Smooth muscle cell (in vitro differentiated cells): Measurements from ENCODE around the gene PCSK1N. TPM values are rescaled to one million over a fixed set of nuclear protein-coding genes. Genes with fewer than 3 reads are reported as not detected.

Experiments used
- DNase-seq: peaks from one replicate; lab custom pipeline; 2025; ENCODE audit not compliant: unreplicated experiment; lab: John Stamatoyannopoulos, UW
- H2AFZ ChIP-seq: fragments of 200-600 bp; sonication (generic); 2 replicates; pipeline ENCODE4 v1.6.0; 2016; ENCODE audit warnings: antibody characterized with exemption, low read depth, mild to moderate bottlenecking
- H3F3A ChIP-seq: fragments of 200-600 bp; sonication (generic); 2 replicates; pipeline ENCODE4 v1.6.0; 2017; ENCODE audit warnings: antibody characterized with exemption, low read depth
- H3K27ac ChIP-seq: fragments of 200-600 bp; sonication (generic); 2 replicates; pipeline ENCODE4 v1.5.1; 2016; ENCODE audit warnings: low read depth, mild to moderate bottlenecking
- H3K27me3 ChIP-seq: fragments of 200-600 bp; sonication (generic); 2 replicates; pipeline ENCODE4 v1.6.1; 2016; ENCODE audit warnings: low read depth, mild to moderate bottlenecking
- H3K36me3 ChIP-seq: fragments of 200-600 bp; sonication (generic); 2 replicates; pipeline ENCODE4 v1.5.1; 2016; ENCODE audit warnings: low read depth
- H3K4me1 ChIP-seq: fragments of 200-600 bp; sonication (generic); 2 replicates; pipeline ENCODE4 v1.5.1; 2016; ENCODE audit warnings: low read depth
- H3K4me2 ChIP-seq: fragments of 200-600 bp; sonication (generic); 2 replicates; pipeline ENCODE4 v1.6.0; 2016; ENCODE audit warnings: mild to moderate bottlenecking
- H3K4me3 ChIP-seq: fragments of 200-600 bp; sonication (generic); 2 replicates; pipeline ENCODE4 v1.5.1; 2016; ENCODE audit warnings: mild to moderate bottlenecking
- H3K79me2 ChIP-seq: fragments of 200-600 bp; sonication (generic); 2 replicates; pipeline ENCODE4 v1.6.0; 2016; ENCODE audit warnings: low read depth, mild to moderate bottlenecking
- H3K9ac ChIP-seq: fragments of 200-600 bp; sonication (generic); 2 replicates; pipeline ENCODE4 v1.6.0; 2016; ENCODE audit warnings: low read depth
- H3K9me3 ChIP-seq: fragments of 200-600 bp; sonication (generic); replicated peaks from 2 replicates; pipeline ENCODE4 v1.5.1; 2016; ENCODE audit warnings: low read depth
- H4K20me1 ChIP-seq: fragments of 200-600 bp; sonication (generic); 2 replicates; pipeline ENCODE4 v1.6.0; 2016; ENCODE audit warnings: low read depth
- CTCF ChIP-seq: fragments of 200-600 bp; sonication (generic); IDR thresholded peaks from 2 replicates; pipeline ENCODE4 v1.5.1; 2017; ENCODE audit warnings: borderline replicate concordance, mild to moderate bottlenecking, antibody characterized with exemption; ENCODE audit not compliant: insufficient read depth, poor library complexity, severe bottlenecking
- WGBS: methylation state at CpG from one replicate; pipeline ENCODE4 v1.1.7; 2016; ENCODE audit warnings: low lambda C conversion rate; 5-methylcytosine and 5-hydroxymethylcytosine counted together
- polyA plus RNA-seq: library from polyadenylated mRNA; unstranded; fragments of >200 nt; fragmentation: Nextera tagmentation; extraction: Ambion mirVana; gene quantifications from 2 replicates; pipeline ENCODE4 v1.2.1, GENCODE V29; 2016
- total RNA-seq: library from RNA; depleted of rRNA; stranded (reverse); fragments of >200 nt; gene quantifications from 2 replicates; pipeline ENCODE4 v1.2.3, GENCODE V29; 2014

PCSK1N gene
- total and polyA plus RNA-seq, 2 experiments from 2014 or later: 11.6 to 14.4 TPM

GRCh38 chrX:48831909-48832291 is 3.5 kb downstream of the PCSK1N start:
- DNase-seq: no peak
- Histone ChIP-seq H4K20me1 (no peaks in the 10 kb centered on the region), H3K9me3 (no peaks in the 10 kb centered on the region), H2AFZ (no peak overlapping the region), H3K27me3 (peaks cover 60% of the 10 kb centered on the region), H3K36me3 (no peaks in the 10 kb centered on the region), H3K4me3 (no peak overlapping the region), H3K27ac (no peak overlapping the region), H3K9ac (no peak overlapping the region), H3K79me2 (no peaks in the 10 kb centered on the region), H3K4me2 (no peak overlapping the region), H3F3A (no peaks in the 10 kb centered on the region), H3K4me1 (no peaks in the 10 kb centered on the region)
- WGBS: 34% methylated on average over 34 of the region's 57 CpGs
- TF ChIP-seq CTCF: no peak

DNA sequence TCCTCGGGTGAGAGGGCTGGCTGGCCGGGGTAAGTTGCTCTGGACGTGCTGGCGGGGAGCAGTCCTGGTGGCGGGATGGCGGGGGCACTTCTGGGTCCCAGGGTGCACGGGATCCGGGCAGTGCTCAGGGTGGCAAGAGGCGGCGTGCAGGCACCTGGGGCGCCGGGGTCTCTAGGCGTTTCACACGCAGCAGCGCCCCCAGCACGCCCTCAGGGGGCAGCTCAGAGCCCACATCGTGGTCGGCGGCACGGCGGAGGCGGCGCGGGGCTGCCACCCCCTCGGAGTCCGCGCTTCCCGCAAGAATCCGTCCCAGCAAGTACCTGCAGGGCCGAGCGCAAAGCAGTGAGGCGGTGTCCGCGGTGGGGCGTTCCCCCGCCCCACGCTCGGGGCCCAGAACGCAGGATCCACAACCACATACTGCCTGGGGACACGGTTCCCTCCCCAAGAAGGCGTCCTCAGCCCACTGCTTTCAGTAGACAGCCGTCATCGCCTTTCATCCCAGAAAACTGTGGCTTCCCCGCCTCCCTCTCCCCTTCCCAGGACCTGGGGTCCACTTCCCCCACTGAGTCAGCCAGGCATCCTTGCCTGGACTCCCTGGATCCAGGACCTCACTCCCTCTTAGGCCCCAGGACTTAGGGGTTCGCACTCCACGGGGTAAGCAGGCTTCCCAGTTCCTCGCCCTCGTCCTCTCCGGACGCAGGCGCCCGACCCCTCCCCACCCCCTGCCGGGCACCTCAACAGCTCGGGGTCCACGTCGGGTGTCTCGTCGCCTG is 4.1 kb downstream of the PCSK1N start:
- Histone ChIP-seq H3K9me3 (no peaks in the 10 kb centered on the region), H3K36me3 (no peaks in the 10 kb centered on the region), H3F3A (no peaks in the 10 kb centered on the region), H3K4me1 (no peaks in the 10 kb centered on the region), H3K9ac (no peak overlapping the region), H3K27me3 (peaks cover 57% of the 10 kb centered on the region), H4K20me1 (no peaks in the 10 kb centered on the region), H3K4me2 (no peak overlapping the region), H2AFZ (no peak overlapping the region), H3K79me2 (no peaks in the 10 kb centered on the region), H3K27ac (no peak overlapping the region), H3K4me3 (no peak overlapping the region)
- no peak for TF ChIP-seq CTCF
- 56% methylated on average over 44 of the region's 58 CpGs for WGBS
- no peak for DNase-seq

DNA sequence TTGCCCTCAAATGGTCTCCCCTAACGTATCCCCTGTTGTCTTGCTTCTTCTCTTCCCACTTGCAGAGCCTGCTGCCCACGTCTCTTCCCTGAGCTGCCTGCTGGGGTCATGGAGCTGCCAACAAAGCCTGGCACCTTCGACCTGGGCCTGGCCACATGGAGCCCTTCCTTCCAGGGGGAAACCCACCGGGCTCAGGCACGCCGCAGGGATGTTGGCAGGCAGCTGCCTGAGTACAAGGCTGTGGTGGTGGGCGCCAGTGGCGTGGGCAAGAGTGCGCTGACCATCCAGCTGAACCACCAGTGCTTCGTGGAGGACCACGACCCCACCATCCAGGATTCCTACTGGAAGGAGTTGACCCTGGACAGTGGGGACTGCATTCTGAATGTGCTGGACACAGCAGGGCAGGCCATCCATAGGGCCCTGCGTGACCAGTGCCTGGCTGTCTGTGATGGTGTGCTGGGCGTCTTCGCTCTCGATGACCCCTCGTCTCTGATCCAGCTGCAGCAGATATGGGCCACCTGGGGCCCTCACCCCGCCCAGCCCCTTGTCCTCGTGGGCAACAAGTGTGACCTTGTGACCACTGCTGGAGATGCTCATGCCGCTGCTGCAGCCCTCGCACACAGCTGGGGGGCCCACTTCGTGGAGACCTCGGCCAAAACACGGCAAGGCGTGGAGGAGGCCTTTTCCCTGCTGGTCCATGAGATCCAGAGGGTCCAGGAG is 6.2 kb downstream of the PCSK1N start:
- Histone ChIP-seq H3F3A (no peaks in the 10 kb centered on the region), H3K4me1 (no peaks in the 10 kb centered on the region), H3K9ac (no peak overlapping the region), H3K36me3 (peaks cover 2% of the 10 kb centered on the region), H3K27ac (no peak overlapping the region), H3K4me2 (no peak overlapping the region), H3K4me3 (no peak overlapping the region), H4K20me1 (no peaks in the 10 kb centered on the region), H3K79me2 (no peaks in the 10 kb centered on the region), H3K27me3 (peaks cover 38% of the 10 kb centered on the region), H3K9me3 (no peaks in the 10 kb centered on the region), H2AFZ (no peak overlapping the region)
- no peak for TF ChIP-seq CTCF
- DNase-seq: no peak
- WGBS: 86% methylated on average over 23 of the region's 24 CpGs
